SKM-1 (cell line): ENCODE results near the gene ALDOC.

Source experiments
- DNase-seq: peaks from one replicate; lab custom pipeline; 2025; ENCODE audit not compliant: unreplicated experiment; lab: John Stamatoyannopoulos, UW

Gene ALDOC

GRCh38 chr17:28553000-28553505 is 23.6 kb downstream of the ALDOC start:
- DNase-seq: no peak

DNA sequence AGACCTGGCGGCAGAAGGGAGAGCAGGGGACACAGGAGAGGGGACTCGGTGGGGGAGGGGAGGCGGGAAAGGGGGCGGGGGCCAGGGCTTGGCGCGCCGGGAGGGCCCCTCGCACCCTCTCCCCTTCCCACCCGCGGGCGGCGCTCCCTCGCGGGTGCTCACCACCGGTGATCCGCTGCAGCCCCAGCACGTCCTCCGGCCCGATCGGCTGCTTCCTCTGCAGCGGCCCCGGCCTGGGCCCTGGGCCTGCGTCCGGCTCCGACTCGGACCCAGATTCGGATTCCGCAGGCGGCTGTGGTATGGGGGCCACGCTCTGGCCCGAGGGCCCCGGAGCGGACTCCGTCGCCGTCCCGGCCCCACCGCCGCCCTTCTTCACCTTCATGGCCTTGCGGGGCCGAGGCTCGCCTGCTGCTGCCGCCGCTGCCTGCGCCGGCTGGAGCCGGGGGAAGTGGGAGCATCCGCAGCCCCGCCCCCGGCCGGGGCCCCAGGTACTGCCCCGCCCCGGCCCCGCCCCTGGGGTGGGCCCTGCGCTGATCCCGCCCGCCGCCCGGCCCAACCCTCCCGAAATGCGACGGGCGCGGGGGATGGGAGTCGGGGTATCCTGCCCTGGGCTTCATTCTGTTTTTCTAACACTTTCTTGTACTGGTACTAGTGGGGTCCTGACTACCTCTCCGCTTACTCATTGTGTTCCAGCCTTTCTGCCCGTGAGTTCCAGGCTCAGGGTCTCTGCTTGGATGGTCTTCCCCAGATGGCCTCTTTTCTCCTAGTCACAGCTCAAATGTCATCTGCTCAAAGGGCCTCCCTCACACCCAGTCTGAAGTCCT is 24.3 kb downstream of the ALDOC start, which contains the start of gene UNC119:
UNC119 (minus strand) TSS at position 449 of the 824 bp plus-strand sequence; CDS start at position 382, 67 bp downstream.
- DNase-seq: peak; percentile 28

DNA sequence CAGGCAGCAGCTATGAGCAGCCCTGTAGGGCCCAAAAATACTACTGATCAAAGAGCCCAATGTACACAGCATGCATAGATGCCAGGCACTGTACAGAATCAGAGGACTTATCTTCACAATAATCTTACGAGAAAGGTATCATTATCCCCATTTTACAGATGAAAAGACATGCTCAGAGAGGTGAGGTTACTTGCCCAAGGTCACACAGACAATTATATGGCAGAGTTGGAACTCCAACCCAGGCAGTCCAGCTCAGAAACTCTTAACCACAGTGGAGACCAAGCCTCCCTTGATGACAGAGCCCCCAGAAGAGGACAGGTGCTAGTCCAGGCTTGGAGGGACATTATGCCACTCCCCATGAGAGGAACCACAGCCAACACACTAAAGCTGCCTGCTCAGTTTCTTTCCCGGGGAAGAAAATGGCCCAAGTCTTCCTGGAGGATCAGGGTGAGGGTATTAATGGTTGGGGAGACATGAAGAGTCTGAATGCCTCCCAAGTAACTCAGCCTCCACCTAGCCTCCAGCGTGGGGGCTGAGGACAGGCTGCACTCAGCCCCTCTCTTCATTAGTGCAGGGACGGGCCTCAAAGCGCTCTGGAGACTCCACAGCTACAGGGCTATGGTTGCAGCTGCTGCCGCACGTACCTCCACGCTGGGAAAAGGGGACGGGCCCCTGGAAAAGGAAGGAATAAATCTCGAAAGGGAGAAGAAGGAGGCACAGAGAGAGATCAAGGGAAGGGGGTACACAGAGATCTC is 25.1 kb downstream of the ALDOC start:
- DNase-seq: no peak

GRCh38 chr17:28550858-28551257 is 25.8 kb downstream of the ALDOC start:
- no peak for DNase-seq

DNA sequence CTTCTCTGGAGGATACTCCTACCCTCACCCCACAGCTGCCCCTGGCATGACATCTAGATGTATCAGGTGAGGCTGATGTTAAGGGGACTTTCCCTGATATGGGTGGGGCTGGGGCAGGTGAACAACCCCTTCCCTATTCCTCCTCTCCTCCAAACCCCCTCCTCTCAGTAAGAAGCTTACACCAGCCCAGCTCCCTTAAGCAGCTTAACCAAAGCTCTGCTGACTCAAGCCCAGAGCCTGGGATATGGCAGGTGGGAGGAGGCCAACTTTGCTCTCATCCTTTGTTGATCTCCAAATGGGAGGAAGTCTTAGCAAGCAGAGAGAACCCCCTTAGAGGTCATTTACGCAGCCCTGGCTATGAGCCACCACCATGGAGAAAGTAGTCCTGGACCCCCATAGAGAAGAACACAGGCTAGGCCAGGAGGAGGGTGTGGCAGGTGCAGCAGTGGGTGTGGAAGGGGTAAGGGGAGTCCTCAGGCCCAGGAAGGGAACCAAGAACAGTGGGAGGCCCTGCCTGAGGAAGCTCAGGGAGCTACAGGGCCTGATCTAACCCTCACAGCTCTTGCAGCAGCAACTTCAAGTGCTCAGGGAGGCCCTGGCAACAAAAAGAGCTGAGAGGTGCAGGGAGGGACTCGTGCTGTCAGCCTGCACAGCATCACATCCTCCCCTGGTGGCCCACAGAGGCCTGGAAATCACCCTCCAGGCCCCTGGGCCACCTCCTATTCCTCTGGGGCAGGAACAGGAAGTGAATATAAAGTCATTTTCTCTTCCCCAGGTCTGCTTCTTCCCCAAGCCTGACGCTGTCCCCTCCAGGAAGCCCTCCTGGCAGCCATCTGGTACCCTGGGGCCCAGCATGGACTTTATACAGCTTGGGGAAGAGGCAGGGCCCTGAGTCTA is 27.2 kb downstream of the ALDOC start:
- DNase-seq: no peak

GRCh38 chr17:28548417-28549130 is 28.1 kb downstream of the ALDOC start:
- DNase-seq: no peak

- peak; percentile 37 for DNase-seq
These were observed 28.9 kb downstream of the ALDOC start for GRCh38 chr17:28547623-28548416.

DNA sequence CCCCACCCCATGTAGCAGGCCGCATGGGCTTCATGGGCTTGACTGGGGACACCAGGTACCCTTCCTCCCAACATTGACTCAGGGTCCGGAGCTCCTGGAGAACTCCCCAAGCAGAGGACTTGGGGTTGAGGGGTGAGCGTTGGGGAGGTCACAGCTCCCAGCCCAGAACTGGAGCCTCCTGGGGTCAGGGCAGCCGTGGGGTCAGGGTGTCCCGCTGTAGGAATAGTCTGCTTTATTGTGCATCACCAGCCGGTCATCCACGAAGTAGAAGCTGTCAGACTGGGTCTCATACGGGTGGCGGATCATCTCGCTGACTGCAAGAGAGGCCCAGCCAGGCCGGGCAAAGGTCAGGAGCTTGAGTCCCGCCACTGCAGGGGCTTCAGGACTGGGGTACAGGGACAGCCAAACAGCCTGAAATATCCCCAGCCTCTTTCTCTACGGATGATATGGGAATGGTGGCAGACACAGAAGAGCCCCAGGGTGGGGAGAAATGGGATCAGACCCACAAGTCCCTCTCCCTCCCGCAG is 29.5 kb downstream of the ALDOC start:
- no peak for DNase-seq

DNA sequence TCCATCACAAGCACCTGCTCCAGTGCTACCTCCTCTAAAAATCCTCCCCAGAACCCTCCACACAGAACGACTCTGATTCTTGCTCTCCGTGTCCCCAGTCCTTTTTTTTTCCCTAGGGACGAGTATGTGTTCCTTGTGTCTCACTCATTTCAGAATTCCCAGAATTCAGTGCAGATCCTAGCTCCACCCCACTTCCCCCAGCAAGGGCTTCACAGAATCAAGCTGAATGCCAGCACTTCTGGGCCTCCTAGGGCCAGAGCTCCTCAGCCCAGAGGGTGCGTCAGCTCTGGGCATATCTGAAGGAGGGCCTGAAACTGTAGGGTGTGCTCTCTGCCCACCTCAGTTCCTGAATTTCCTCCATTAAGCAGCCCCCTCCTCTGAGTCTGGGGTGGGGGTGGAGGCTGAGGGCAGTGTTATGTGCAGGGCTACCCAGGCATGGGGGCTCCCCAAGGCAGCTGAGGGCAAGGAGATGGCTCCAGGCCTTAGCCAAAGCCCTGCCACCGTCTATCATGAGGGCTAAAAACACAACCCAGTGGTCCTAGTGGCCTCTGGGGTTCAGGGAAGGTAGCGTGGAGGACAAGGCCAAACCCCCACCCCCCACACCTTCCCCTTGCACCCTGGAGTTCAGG is 30.8 kb downstream of the ALDOC start:
- DNase-seq: no peak

DNA sequence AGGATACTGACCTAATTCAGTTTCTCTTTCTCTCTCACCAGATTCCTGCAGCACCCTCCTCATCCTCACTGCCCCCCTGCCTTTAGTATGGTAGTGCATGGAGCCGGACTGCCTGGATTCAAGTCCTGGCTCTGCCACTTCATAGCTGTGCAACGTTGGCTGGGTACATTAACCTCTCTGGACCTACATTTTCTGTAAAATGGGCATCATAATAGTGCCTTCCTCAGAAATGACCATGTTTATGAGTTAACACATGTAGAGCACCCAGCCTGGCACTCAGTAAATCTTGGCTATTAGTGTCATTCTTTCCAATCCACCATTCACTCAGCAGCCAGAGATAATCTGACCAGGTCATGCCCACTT is 31.6 kb downstream of the ALDOC start:
- DNase-seq: no peak

- no peak for DNase-seq
These were observed 32.1 kb downstream of the ALDOC start for GRCh38 chr17:28544402-28545140.

- no peak for DNase-seq
These were observed 35.3 kb downstream of the ALDOC start for GRCh38 chr17:28541439-28541838.

DNA sequence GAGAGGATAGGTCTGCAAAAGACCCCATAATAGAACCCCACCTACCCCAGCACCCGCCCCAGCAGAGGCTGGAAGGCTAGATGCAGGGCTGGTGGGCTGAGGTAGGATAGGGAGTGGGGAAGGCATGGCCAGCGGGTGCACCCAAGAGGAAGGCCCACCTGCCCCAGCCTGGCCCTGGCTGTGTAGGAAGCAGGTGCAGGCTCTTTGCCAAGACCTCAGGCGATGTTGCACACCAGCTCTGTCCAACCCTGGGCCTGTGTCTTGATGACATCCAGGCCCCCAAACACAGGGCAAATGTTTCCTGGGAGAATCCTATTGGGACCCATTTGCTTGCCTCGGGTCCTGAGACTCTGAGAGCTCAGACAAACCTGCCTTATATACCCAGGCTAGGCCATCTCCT is 36.5 kb downstream of the ALDOC start:
- no peak for DNase-seq

DNA sequence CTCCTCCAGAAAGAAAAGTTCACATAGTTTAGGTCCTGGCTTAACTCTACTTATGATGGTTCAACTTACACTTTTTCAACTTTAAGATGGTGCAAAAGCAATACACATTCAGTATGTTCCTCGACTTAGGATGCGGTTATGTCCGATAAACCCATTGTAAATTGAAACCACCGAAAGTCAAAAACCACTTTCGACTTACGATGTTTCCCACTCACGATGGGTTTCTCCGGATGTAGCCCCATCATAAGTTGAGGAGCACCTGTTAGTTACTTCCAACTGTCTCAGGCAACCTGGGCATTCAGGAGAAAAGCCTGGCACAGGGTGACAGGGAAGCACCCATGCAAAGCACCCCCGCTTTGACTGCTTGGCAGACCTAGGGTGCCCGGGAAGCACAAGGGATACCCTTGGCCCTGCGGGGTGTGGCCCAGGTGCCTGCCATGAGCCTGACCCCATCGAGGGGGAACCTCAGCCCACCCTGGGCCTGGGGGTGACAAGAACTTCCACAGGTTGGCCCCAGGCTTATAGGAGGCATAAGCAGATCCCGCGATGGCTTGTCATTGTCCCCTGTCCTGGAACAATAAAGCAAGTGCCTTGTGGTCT is 38.3 kb downstream of the ALDOC start:
- DNase-seq: no peak

- no peak for DNase-seq
These were observed 39.5 kb downstream of the ALDOC start for GRCh38 chr17:28537219-28537610.

- DNase-seq: no peak
These were observed 40.0 kb downstream of the ALDOC start for GRCh38 chr17:28536532-28537218.

DNA sequence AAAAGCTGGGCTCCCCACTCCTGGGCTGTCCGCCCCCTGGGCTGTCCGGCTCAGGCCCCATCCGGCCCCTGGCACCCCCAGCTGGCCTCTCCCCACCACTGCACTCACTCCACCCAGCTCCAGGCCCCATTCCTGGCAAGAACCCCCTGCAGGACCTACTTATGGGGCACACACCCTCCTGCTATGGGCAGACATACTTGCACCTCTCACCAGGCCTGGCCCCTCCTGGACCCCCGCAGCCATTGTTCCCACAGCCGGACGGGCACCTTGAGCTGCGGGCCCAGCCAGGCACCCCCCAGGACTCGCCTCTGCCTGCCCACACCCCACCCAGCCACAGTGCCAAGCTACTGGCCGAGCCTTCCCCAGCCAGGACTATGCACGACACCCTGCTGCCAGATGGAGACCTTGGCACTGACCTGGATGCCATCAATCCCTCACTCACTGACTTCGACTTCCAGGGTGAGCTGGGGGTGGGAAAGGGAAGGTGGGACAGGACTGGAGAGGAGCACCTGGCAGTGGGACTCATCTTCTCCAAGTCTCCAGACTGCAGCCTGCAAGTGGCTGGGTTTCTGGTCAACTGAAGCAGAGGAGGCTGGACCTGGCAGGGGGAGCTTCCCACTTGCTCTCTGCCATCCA is 41.8 kb downstream of the ALDOC start:
- no peak for DNase-seq
